PC-3 (cell line): ENCODE data around the gene CAPSL.

Source experiments
- CTCF ChIP-seq: fragments of 300-600 bp; sonication (generic); conservative IDR thresholded peaks from 2 replicates; pipeline ENCODE4 v1.5.1; 2017; ENCODE audit warnings: antibody characterized with exemption, low read depth, mild to moderate bottlenecking, low read length
- EZH2 ChIP-seq: fragments of 300-600 bp; sonication (generic); IDR thresholded peaks from one replicate; pipeline ENCODE4 v1.6.1; 2017; ENCODE audit warnings: antibody characterized with exemption, mild to moderate bottlenecking, low read length; ENCODE audit not compliant: unreplicated experiment
- EZH2phosphoT487 ChIP-seq: fragments of 300-600 bp; sonication (generic); IDR thresholded peaks from 2 replicates; pipeline ENCODE4 v1.6.1; 2018; ENCODE audit warnings: mild to moderate bottlenecking, antibody characterized with exemption, low read length, borderline replicate concordance

GRCh38 chr5:35881758-35882157 is 56.7 kb downstream of the CAPSL start:
- TF ChIP-seq CTCF, result no peak
- TF ChIP-seq EZH2, result no peak
- TF ChIP-seq EZH2phosphoT487, result no peak
